HG03097 (cell line): ENCODE measurements around the gene SAMD13.

Experiments
- ATAC-seq: cut with Tn5 transposase; IDR thresholded peaks from one replicate; pipeline ENCODE4 v1.9.1; 2021; ENCODE audit not compliant: unreplicated experiment, low FRiP score

SAMD13 gene

GRCh38 chr1:84367219-84367618 lies 65.7 kb downstream of the SAMD13 start:
- no peak for ATAC-seq

- ATAC-seq = no peak
These were observed 66.9 kb downstream of the SAMD13 start for GRCh38 chr1:84368441-84368840.

- ATAC-seq = no peak
These were observed 68.8 kb downstream of the SAMD13 start for GRCh38 chr1:84370266-84370665.

GRCh38 chr1:84370831-84371394 lies 69.4 kb downstream of the SAMD13 start:
- no peak for ATAC-seq

- ATAC-seq = no peak
These were observed 72.1 kb downstream of the SAMD13 start for GRCh38 chr1:84373436-84374141.

GRCh38 chr1:84374991-84375696 lies 73.6 kb downstream of the SAMD13 start:
- no peak for ATAC-seq

GRCh38 chr1:84376000-84376910 lies 74.7 kb downstream of the SAMD13 start:
- ATAC-seq = no peak

- ATAC-seq = no peak
These were observed 76.1 kb downstream of the SAMD13 start for GRCh38 chr1:84377480-84378095.

- no peak for ATAC-seq
These were observed 77.8 kb downstream of the SAMD13 start for GRCh38 chr1:84379138-84379916.

GRCh38 chr1:84379917-84380180 lies 78.3 kb downstream of the SAMD13 start:
- no peak for ATAC-seq

- ATAC-seq = no peak
These were observed 80.6 kb downstream of the SAMD13 start for GRCh38 chr1:84382127-84382526.

- no peak for ATAC-seq
These were observed 83.8 kb downstream of the SAMD13 start for GRCh38 chr1:84385347-84385746.

GRCh38 chr1:84386716-84387479 lies 85.4 kb downstream of the SAMD13 start:
- no peak for ATAC-seq

GRCh38 chr1:84387480-84388163 lies 86.1 kb downstream of the SAMD13 start:
- no peak for ATAC-seq

GRCh38 chr1:84390226-84390625 lies 88.7 kb downstream of the SAMD13 start:
- no peak for ATAC-seq

- ATAC-seq = no peak
These were observed 97.0 kb downstream of the SAMD13 start, which contains the start of gene DNASE2B for GRCh38 chr1:84398175-84399155. TSS of gene DNASE2B (plus strand) at chr1:84398484. CDS start at chr1:84398565, 81 bp downstream.
